Measurements from ENCODE around the gene TSNAXIP1. TPM values are rescaled to one million over a fixed set of nuclear protein-coding genes. Genes with fewer than 3 reads are reported as not detected.
A peak's percentile ranks its signal among the peaks of the same experiment; 100 is the strongest.

TSNAXIP1 gene
- total and polyA plus RNA-seq, 10 of the 15 experiments (the other 5 are each of a cell fraction or from before 2014, with no cell fraction given) = 0.09 to 0.63 (median 0.37) TPM; not detected in 1

- Histone ChIP-seq H3K27ac (ENCODE audit: control insufficient read depth, insufficient read depth) (peak overlapping the region; percentile 14), H3K9me3 (replicated peaks; ENCODE audit: control insufficient read depth, insufficient read depth, low read length) (no peaks in the 10 kb centered on the region), H3K79me2 (ENCODE audit: control insufficient read depth, insufficient read depth, low read length) (peaks cover 30% of the 10 kb centered on the region), H3K36me3 (ENCODE audit: control insufficient read depth in 2 of 2, insufficient read depth in 2 of 2, low read length in 1 of 2) (peaks cover 0 to 4% of the 10 kb centered on the region in 2 experiments; a peak in 3 of 4 replicates), H3K4me1 (ENCODE audit: control insufficient read depth, insufficient read depth, low read length) (peaks cover 29% of the 10 kb centered on the region), H4K20me1 (ENCODE audit: control insufficient read depth, insufficient read depth) (no peaks in the 10 kb centered on the region), H3K4me2 (ENCODE audit: control insufficient read depth, insufficient read depth) (peak overlapping the region; percentile 11; the same call in 1 of the 2 replicates), H3K9ac (ENCODE audit: control insufficient read depth, insufficient read depth, low read length) (peak overlapping the region; percentile 22; the same call in 1 of the 2 replicates), H2AFZ (ENCODE audit: control insufficient read depth, low read depth, low read length) (no peak overlapping the region), H3K27me3 (replicated peaks in 1 of 2; ENCODE audit: control insufficient read depth in 2 of 2, insufficient read depth in 2 of 2, low read length in 1 of 2) (no peaks in the 10 kb centered on the region), H3K4me3 (no peak overlapping the region)
- no peak for TF ChIP-seq RELB (IDR thresholded peaks at IDR 0.05; ENCODE audit: low read depth)
- in situ Hi-C loops (cut with MboI) = no loop called here
- peak; percentile 64 for ATAC-seq
- no TSS peak for BruUV-seq (replicated peaks)
- 71% methylated on average over 5 of the region's 5 CpGs for WGBS (ENCODE audit: insufficient coverage, insufficient replicate concordance, low lambda C conversion rate, missing lambda C conversion rate)
- CTCF ChIA-PET = interaction anchor here (0.8 to 4.5 kb wide), 5 partner anchors 18 to 107 kb away, joined by 3 to 22 read pairs (median 3); no protein-coding TSS in a partner anchor
- SMC1A ChIA-PET (ENCODE audit: uncharacterized antibody, unreplicated experiment) = interaction anchor here (1.2 to 1.7 kb wide), 3 partner anchors 27 to 221 kb away, joined by 3 to 5 read pairs (median 3); partner anchors contain the start of genes RANBP10 and TSNAXIP1
- FAIRE-seq = no peak
- POLR2A ChIA-PET = interaction anchor here (0.6 to 1.6 kb wide), 2 partner anchors 27 to 94 kb away, joined by 4 to 6 read pairs; partner anchors contain the start of genes RANBP10 and TSNAXIP1
- RAD21 ChIA-PET (ENCODE audit: unreplicated experiment) = no interaction called here
- no peak for DNase-seq (ENCODE audit: low read depth, low spot score)
- intact Hi-C loops (cut with micrococcal nuclease; ENCODE audit: unreplicated experiment) = no loop called here
Measured at GRCh38 chr16:67779256-67780014, 27.3 kb upstream of the TSNAXIP1 start.
